PC-3 (cell line): ENCODE data around the gene ARL6IP4.

Experiments used
- EZH2 ChIP-seq: fragments of 300-600 bp; sonication (generic); IDR thresholded peaks from one replicate; pipeline ENCODE4 v1.6.1; 2017; ENCODE audit warnings: antibody characterized with exemption, mild to moderate bottlenecking, low read length; ENCODE audit not compliant: unreplicated experiment
- EZH2phosphoT487 ChIP-seq: fragments of 300-600 bp; sonication (generic); IDR thresholded peaks from 2 replicates; pipeline ENCODE4 v1.6.1; 2018; ENCODE audit warnings: mild to moderate bottlenecking, antibody characterized with exemption, low read length, borderline replicate concordance
- TF ChIP-seq, protein P1 (sequence below): fragments of 300-600 bp; sonication (generic); conservative IDR thresholded peaks from 2 replicates; pipeline ENCODE4 v1.5.1; 2017; ENCODE audit warnings: antibody characterized with exemption, low read depth, mild to moderate bottlenecking, low read length

DNA sequence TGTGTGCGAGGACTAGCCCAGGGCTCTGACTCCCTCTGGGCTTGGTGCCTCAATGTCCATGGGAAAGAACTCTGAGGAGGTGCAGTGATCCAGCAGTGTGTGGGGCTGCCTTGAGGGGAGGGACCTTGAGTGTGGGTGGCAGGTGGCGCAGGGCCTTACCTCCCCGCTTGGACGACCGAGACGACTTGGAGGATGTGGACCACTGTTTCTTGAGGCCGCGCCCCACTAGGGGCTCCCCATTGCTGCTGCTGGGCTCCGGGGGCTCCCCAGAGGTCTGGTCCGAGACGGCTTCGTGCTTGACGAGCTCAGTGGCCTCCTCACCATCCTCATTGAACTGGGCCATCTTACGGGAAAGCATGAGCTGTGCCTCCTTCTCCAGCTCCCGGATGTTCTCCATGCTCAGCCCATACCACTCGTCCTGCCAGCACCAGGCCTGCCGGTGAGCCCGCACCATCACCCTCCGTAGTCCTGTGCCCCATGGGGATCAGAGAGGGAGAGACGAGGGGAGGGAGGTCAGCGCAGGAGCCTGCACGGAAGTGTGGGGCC, 24.7 kb downstream of the ARL6IP4 start:
- TF ChIP-seq, protein P1, sequence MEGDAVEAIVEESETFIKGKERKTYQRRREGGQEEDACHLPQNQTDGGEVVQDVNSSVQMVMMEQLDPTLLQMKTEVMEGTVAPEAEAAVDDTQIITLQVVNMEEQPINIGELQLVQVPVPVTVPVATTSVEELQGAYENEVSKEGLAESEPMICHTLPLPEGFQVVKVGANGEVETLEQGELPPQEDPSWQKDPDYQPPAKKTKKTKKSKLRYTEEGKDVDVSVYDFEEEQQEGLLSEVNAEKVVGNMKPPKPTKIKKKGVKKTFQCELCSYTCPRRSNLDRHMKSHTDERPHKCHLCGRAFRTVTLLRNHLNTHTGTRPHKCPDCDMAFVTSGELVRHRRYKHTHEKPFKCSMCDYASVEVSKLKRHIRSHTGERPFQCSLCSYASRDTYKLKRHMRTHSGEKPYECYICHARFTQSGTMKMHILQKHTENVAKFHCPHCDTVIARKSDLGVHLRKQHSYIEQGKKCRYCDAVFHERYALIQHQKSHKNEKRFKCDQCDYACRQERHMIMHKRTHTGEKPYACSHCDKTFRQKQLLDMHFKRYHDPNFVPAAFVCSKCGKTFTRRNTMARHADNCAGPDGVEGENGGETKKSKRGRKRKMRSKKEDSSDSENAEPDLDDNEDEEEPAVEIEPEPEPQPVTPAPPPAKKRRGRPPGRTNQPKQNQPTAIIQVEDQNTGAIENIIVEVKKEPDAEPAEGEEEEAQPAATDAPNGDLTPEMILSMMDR, result no peak
- TF ChIP-seq EZH2phosphoT487 (no peak), EZH2 (no peak)
